OCI-LY7 (cell line): ENCODE data around the gene TMC4. TPM values are rescaled to one million over a fixed set of nuclear protein-coding genes. Genes with fewer than 3 reads are reported as not detected.

Source experiments
- BruUV-seq: library from RNA; stranded (reverse); fragments of 400-500 nt; replicated peaks from 2 replicates; lab custom pipeline; 2021; lab: Mats Ljungman, UMichigan
- CTCF ChIA-PET: fragments of 300-600 bp; sonication (Branson Sonifier 250); formaldehyde crosslinking; loops from one replicate; lab custom pipeline; 2022; ENCODE audit warnings: antibody characterized with exemption; ENCODE audit not compliant: unreplicated experiment; lab: Charles Lee
- POLR2A ChIA-PET: fragments of 300-600 bp; sonication (Branson Sonifier 250); formaldehyde crosslinking; loops from one replicate; lab custom pipeline; 2022; ENCODE audit warnings: antibody characterized with exemption; lab: Charles Lee
- DNase-seq: peaks from one replicate; pipeline ENCODE4 v3.0.0-alpha.2; 2015; ENCODE audit warnings: low spot score
- H2AFZ ChIP-seq: fragments of 200-600 bp; sonication (generic), shearing (Covaris generic); 2 replicates; pipeline ENCODE4 v1.6.1; 2014; ENCODE audit warnings: mild to moderate bottlenecking, antibody characterized with exemption, low read length, moderate library complexity
- H3K27ac ChIP-seq: fragments of 200-600 bp; sonication (generic); 2 replicates; pipeline ENCODE4 v1.5.1; 2014; ENCODE audit warnings: mixed run types, low read depth, mild to moderate bottlenecking, moderate library complexity, low read length, inconsistent platforms; ENCODE audit not compliant: poor library complexity, severe bottlenecking
- H3K36me3 ChIP-seq: fragments of 200-600 bp; sonication (generic); 2 replicates; pipeline ENCODE4 v1.6.1; 2014; ENCODE audit warnings: mild to moderate bottlenecking, antibody characterized with exemption, low read length, moderate library complexity, mixed read lengths; ENCODE audit not compliant: insufficient read depth
- H3K4me1 ChIP-seq: fragments of 200-600 bp; sonication (generic); 2 replicates; pipeline ENCODE4 v1.5.1; 2014; ENCODE audit warnings: mild to moderate bottlenecking, low read length; ENCODE audit not compliant: insufficient read depth, poor library complexity, severe bottlenecking
- H3K4me2 ChIP-seq: fragments of 200-600 bp; sonication (generic); 2 replicates; pipeline ENCODE4 v1.6.1; 2014; ENCODE audit warnings: mild to moderate bottlenecking, low read length
- H3K4me3 ChIP-seq: fragments of 200-600 bp; sonication (generic); 2 replicates; pipeline ENCODE4 v1.5.1; 2014; ENCODE audit warnings: mild to moderate bottlenecking, low read depth, low read length; ENCODE audit not compliant: poor library complexity, severe bottlenecking
- H3K79me2 ChIP-seq: fragments of 200-600 bp; sonication (generic); 2 replicates; pipeline ENCODE4 v1.6.1; 2016; ENCODE audit warnings: low read depth, mild to moderate bottlenecking, low read length, moderate library complexity, mixed read lengths; ENCODE audit not compliant: insufficient read depth
- H3K9me2 ChIP-seq: fragments of 200-600 bp; sonication (generic); 2 replicates; pipeline ENCODE4 v1.6.1; 2016; ENCODE audit warnings: mild to moderate bottlenecking, low read length, mixed read lengths; ENCODE audit not compliant: insufficient read depth
- H3K9me3 ChIP-seq: fragments of 200-600 bp; sonication (generic); 2 replicates; pipeline ENCODE4 v1.6.1; 2014; ENCODE audit warnings: mild to moderate bottlenecking, mixed run types, low read length, mixed read lengths
- H4K20me1 ChIP-seq: fragments of 200-600 bp; sonication (generic); 2 replicates; pipeline ENCODE4 v1.6.1; 2014; ENCODE audit warnings: mild to moderate bottlenecking, antibody characterized with exemption, low read length, moderate library complexity, mixed read lengths; ENCODE audit not compliant: insufficient read depth
- CTCF ChIP-seq: fragments of 200-600 bp; sonication (generic); conservative IDR thresholded peaks from 2 replicates; pipeline ENCODE4 v1.5.1; 2014; ENCODE audit warnings: mild to moderate bottlenecking, antibody characterized with exemption, low read length, moderate library complexity, mixed read lengths
- EZH2phosphoT487 ChIP-seq: fragments of 200-600 bp; sonication (generic); IDR thresholded peaks from 2 replicates; pipeline ENCODE4 v1.6.1; 2018; ENCODE audit warnings: low read depth, borderline replicate concordance, mild to moderate bottlenecking, mixed run types, antibody characterized with exemption, low read length, moderate library complexity, mixed read lengths
- intact Hi-C: fragments of 100-400 bp; cut with micrococcal nuclease; formaldehyde crosslinking; loops from one replicate; pipeline ENCODE4 v1.10.0; 2022; ENCODE audit not compliant: unreplicated experiment
- total RNA-seq, 2 experiments: library from RNA; depleted of rRNA in 1 of 2; stranded (reverse); fragments of >200 nt in 1 of 2; shearing (Covaris generic) in 1 of 2; gene quantifications; 2 replicates each; pipeline ENCODE4 v1.2.3, GENCODE V29; 2014 to 2022

Gene TMC4
- total RNA-seq, 2 experiments from 2014 or later: not detected

- CTCF ChIA-PET: no interaction called here
- H3K4me2 ChIP-seq: no peak overlapping the region
These were observed 39.5 kb downstream of the TMC4 start for GRCh38 chr19:54133312-54133956.

GRCh38 chr19:54129617-54129996 is 43.4 kb downstream of the TMC4 start:
- Histone ChIP-seq H3K9me3 (no peaks in the 10 kb centered on the region), H2AFZ (no peak overlapping the region), H3K79me2 (no peaks in the 10 kb centered on the region), H3K36me3 (peaks cover 58% of the 10 kb centered on the region), H3K4me3 (no peak overlapping the region), H3K4me1 (no peaks in the 10 kb centered on the region), H3K4me2 (no peak overlapping the region), H3K27ac (no peak overlapping the region), H4K20me1 (no peaks in the 10 kb centered on the region), H3K9me2 (no peaks in the 10 kb centered on the region)
- BruUV-seq: no TSS peak
- intact Hi-C loops: no loop called here
- no peak for TF ChIP-seq CTCF
- TF ChIP-seq EZH2phosphoT487: no peak
- CTCF ChIA-PET: no interaction called here
- POLR2A ChIA-PET: no interaction called here
- no peak for DNase-seq

More at GRCh38 chr19:54133312-54133956, 39.5 kb downstream of the TMC4 start:
- Histone ChIP-seq H3K9me2 (no peaks in the 10 kb centered on the region), H4K20me1 (no peaks in the 10 kb centered on the region), H3K4me1 (peaks cover 8% of the 10 kb centered on the region), H3K9me3 (no peaks in the 10 kb centered on the region), H3K27ac (no peak overlapping the region), H2AFZ (no peak overlapping the region), H3K4me3 (no peak overlapping the region), H3K36me3 (peaks cover 29% of the 10 kb centered on the region), H3K79me2 (peaks cover 8% of the 10 kb centered on the region; the same call in 1 of the 2 replicates)
- DNase-seq: no peak
- POLR2A ChIA-PET: no interaction called here
- intact Hi-C loops: no loop called here
- BruUV-seq: no TSS peak
- TF ChIP-seq CTCF (no peak), EZH2phosphoT487 (no peak)

- POLR2A ChIA-PET: no interaction called here
- no peaks in the 10 kb centered on the region for H4K20me1 ChIP-seq
These were observed 44.0 kb downstream of the TMC4 start for GRCh38 chr19:54128796-54129616.

More at GRCh38 chr19:54128796-54129616, 44.0 kb downstream of the TMC4 start:
- no peaks in the 10 kb centered on the region for H3K9me2 ChIP-seq
- no TSS peak for BruUV-seq
- no peaks in the 10 kb centered on the region for H3K79me2 ChIP-seq
- CTCF ChIA-PET: no interaction called here
- H3K27ac ChIP-seq: no peak overlapping the region
- no peak overlapping the region for H3K4me2 ChIP-seq
- peaks cover 64% of the 10 kb centered on the region for H3K36me3 ChIP-seq
- no peak for DNase-seq
- H3K9me3 ChIP-seq: no peaks in the 10 kb centered on the region
- TF ChIP-seq CTCF: no peak
- TF ChIP-seq EZH2phosphoT487: no peak
- no peak overlapping the region for H3K4me3 ChIP-seq
- H3K4me1 ChIP-seq: no peaks in the 10 kb centered on the region
- H2AFZ ChIP-seq: no peak overlapping the region
- intact Hi-C loops: no loop called here
